GM19467 (cell line): ENCODE results near the gene FDX1.
"Not testable (repeated sequence)": the region's sequence is repeated elsewhere in the genome, so short reads cannot be mapped to it uniquely, and the experiment has no call there.

Source experiments
- ATAC-seq: cut with Tn5 transposase; IDR thresholded peaks from one replicate; pipeline ENCODE4 v1.9.1; 2021; ENCODE audit warnings: mild to moderate bottlenecking, moderate library complexity; ENCODE audit not compliant: unreplicated experiment

Gene FDX1, protein sequence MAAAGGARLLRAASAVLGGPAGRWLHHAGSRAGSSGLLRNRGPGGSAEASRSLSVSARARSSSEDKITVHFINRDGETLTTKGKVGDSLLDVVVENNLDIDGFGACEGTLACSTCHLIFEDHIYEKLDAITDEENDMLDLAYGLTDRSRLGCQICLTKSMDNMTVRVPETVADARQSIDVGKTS

DNA sequence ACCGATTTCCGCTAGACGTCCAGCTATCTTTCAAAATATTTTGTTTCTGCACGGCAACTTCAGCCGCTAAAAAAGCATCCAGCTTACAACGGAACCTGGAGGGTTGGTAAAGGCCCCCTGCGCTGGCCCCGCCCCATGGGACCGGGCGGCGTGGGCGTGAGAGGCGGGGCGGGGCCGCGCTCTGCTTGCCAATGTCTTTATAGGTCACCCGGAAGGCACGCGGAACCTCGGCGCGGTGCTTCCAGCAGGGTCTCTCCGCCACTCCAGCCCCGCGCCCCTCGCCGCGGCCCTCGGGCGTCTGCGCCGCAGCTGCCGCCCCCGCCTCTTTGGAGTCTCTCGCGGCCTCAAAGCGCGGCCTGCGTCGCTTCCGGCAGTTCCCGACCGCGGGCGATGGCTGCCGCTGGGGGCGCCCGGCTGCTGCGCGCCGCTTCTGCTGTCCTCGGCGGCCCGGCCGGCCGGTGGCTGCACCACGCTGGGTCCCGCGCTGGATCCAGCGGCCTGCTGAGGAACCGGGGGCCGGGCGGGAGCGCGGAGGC is at the start of gene FDX1:
Gene FDX1 (plus strand): TSS at position 218 of the 536 bp plus-strand sequence. CDS start 173 bp downstream, at position 391.
- ATAC-seq: peak; percentile 81

GRCh38 chr11:110380836-110381622 is 48.7 kb upstream of the FDX1 start:
- no peak for ATAC-seq

DNA sequence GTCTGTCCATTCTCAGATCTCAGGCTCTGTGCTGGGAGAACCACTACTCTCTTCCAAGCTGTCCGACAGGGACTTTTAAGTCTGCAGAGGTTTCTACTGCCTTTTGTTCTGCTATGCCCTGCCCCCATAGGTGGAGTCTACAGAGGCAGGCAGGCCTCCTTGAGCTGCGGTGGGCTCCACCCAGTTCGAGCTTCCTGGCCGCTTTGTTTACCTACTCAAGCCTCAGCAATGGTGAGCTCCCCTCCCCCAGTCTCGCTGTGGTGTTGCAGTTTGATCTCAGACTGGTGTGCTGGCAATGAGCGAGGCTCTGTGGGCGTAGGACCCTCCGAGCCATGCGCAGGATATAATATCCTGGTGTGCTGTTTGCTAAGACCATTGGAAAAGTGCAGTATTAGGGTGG is 41.5 kb upstream of the FDX1 start:
- not testable (repeated sequence) for ATAC-seq

GRCh38 chr11:110389965-110390364 is 39.8 kb upstream of the FDX1 start:
- no peak for ATAC-seq

DNA sequence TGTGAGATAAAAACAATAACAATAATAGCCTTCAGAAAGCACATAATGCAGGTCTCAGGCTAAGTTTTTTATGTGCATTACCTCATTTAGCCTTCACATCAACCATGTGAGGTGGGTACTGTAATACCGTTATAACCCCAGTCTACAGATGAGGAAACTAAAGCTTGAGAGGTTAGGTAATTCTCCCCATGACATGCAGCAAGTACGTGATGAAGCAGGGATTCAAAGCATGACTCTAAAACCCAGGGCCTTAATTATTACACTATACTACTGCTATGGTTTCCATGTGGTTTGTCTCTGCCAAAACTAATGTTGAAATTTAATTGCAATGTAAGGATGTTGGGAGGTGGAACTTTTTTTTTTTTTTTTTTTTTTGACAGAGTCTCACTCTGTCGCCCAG is 37.7 kb upstream of the FDX1 start:
- no peak for ATAC-seq

DNA sequence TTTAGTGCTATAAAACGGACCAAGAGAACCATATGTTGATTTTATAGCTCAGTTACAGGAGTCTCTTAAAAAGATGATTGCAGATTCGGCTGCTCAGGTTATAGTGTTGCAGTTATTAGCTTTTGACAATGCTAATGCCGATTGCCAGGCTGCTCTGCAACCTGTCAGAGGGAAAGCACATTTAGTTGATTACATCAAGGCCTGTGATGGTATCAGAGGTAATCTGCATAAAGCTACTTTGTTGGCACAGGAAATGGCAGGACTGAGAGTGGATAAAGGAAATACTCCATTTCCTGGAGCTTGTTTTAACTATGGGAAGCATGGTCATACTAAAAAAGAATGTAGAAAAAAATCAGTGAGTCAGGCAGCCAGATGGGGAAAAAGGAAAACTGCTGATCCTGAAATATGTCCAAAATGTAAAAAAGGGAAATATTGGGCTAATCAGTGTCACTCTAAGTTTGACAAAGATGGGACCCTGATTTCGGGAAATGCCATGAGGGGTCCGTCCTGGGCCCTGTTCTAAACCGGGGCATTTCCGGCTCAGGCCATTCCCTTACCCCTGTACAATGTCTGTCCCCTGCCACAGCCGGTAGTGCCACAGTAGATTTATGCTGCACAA is 32.0 kb upstream of the FDX1 start:
- not testable (repeated sequence) for ATAC-seq

DNA sequence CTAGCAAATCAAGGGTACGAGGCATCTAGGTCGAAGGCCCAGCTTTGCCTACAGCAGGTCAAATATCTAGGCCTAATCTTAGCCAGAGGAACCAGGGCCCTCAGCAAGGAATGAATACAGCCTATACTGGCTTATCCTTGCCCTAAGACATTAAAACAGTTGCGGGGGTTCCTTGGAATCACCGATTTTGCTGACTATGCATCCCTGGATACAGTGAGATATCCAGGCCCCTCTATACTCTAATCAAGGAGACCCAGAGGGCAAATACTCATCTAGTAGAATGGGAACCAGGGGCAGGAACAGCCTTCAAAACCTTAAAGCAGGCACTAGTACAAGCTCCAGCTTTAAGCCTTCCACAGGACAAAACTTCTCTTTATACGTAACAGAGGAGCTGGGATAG is 26.2 kb upstream of the FDX1 start:
- ATAC-seq: not testable (repeated sequence)

DNA sequence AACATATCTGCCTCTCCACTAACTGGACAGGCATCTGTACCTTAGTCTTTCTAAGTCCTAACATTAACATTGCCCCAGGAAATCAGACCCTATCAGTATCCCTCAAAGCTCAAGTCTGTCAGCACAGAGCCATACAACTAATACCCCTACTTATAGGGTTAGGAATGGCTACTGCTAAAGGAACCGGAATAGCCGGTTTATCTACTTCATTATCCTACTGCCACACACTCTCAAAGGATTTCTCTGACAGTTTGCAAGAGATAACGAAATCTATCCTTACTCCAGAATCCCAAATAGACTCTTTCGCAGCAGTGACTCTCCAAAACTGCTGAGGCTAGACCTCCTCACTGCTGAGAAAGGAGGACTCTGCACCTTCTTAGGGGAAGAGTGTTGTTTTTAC is 24.1 kb upstream of the FDX1 start:
- ATAC-seq: not testable (repeated sequence)

GRCh38 chr11:110407315-110407714 is 22.4 kb upstream of the FDX1 start:
- no peak for ATAC-seq

DNA sequence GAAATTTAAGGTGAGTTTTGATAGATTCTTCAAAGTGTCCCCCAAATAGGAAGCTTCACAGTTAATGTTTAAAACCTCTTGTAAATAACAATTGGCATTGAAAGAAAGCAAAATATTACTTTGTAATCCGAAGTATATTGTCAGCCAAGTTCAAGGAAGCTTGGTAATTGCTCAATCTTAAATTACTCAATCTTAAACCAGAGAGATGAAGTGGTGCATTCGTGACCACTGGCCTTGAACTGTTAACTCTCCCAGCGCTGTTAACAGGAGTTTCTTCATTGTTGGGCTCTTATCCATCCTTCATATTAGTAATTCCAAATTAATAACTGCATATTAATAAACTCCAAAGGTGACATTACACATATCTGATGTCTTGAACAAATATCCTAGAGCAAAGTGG is 20.6 kb upstream of the FDX1 start:
- no peak for ATAC-seq

- no peak for ATAC-seq
Observed at GRCh38 chr11:110410651-110411050, 19.1 kb upstream of the FDX1 start.

DNA sequence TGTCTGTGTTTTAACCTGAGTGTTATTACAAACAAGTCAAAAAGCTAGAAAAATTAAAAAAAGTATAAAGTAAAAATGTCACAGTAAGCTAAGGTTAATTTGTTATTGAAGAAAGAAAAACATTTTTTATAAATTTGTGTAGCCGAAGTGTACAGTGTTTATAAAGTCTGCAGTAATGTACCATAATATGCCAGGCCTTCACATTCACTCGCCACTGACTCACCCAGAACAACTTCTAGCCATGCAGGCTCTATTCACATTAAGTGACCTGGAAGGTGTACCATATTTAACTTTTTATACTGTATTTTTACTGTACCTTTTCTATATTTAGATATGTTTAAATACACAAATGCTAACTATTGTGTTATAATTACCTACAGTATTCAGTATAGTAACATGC is 14.7 kb upstream of the FDX1 start:
- no peak for ATAC-seq

- ATAC-seq: not testable (repeated sequence)
Observed at GRCh38 chr11:110421658-110422057, 8.1 kb upstream of the FDX1 start.

DNA sequence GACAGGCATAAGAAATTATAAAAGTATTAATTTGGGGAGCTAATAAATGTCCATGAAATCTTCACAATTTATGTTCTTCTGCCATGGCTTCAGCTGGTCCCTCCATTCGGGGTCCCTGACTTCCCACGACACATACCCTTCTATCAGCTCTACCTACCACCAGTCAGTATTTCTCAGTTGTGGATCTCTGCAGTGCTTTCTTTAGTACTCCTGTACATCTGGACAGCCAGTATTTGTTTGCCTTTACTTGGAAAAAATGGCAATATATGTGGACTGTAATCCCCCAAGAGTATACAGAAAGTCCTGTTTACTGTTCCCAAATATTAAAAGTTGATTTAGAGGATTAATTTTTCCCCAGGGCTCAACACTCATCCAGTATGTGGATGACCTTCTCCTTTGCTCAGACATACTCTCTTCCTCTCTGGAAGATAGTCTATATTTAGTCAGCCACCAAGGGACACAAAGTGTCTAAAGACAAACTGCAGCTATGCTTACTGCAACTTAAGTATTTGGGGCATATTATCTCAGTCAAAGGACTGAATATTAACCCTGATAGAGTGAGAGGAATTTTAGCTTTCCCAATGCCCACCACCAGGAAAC is 7.3 kb upstream of the FDX1 start:
- ATAC-seq: no peak

DNA sequence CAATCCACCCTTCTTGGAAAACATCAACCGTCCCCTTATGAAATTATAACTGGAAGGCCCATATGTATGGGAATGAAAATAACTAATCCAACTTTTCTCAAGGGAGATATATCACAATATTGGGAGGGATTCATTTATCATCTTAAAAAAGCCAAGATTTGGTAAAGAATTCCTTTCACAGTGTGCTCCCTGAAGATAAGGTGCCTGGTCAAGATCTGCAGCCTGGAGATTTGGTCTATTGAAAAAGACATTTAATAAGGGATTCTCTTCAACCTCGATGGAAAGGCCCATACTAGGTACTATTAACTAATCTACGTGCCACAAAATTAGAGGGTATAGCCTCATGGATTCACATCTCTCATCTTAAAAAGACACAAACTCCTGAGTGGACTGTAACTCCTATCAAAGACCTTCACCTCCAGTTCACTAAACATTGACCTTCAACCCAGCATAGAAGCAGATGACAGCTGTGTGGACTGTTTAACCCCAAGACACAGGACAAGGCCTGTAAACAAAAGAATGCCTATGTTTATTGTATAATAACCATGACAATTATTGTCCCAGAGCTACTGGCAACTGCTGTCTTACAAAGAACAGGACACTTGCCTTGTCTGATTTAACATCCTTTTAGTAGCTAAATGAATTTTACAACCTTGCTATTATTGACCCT is 4.8 kb upstream of the FDX1 start:
- no peak for ATAC-seq

DNA sequence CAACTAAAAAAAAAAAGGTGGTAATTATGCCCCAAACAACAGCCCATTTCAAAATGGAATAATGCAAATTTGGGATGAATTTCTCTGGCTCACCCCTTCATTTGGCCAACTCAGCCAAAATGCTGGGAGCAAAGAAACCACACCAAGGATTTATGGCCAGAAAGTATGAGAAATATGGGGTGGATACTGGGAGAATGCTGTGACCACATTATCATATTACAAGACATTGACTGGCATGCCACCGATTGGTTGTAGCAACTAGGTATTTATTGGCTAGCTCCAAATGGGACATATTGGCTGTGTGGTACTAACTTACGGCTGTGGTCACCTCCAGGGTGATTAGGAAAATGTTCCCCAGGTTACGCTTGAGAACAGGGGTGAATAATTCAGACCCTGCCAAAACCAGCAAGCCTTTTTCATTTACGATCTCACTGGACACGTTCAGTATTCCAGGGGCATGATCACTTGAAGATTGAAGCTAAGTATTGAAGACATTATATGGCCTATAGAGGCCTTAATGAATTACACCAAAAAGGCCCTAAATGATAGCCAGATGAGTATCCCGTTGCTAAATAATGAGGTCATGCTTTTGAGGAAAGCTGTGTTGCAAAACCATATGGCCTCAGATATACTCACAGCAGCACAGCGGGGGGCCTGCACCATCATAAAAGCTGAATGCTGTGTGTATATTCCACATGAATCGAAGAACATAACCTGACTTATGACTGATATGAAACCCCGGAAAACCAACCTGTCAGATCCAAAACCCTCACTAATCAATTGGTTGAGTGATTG is 3.8 kb upstream of the FDX1 start:
- ATAC-seq: no peak

- ATAC-seq: no peak
Observed at GRCh38 chr11:110428040-110428439, 1.7 kb upstream of the FDX1 start.

DNA sequence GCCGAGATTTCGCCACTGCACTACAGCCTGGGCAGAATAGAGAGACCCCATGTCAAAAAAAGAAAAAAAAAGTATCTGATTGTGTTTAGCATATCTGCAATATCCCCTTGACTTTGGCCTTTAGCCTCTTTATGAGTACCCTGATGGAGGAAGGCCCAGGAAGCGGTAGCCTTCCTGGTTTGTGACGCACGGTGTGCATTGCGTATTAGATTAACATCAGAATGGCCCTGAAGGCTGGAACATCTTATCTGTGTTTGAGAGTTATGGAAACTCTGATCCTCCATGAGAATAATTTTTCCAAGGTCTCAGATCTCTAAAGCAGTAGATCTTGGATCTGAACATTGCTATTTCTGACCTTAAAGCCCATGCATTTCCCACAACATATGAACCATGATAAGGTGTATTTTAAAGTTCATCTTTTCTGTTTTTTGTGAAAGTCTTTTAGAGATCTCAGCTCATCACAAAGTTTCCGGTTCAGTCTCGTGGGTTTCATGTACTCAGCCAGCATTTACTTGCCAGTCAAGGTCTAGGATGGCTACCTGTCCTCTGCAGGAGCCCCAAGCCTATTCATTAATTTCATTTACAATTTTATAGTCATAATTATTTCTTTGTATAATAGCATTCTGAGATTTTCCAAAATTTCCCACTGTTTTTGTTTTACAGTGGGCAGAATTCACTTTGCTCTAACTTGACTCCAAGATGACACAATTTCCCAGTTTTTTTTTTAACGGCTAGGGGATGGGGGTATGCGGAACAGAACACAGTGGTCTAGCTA is 605 bp upstream of the FDX1 start:
- no peak for ATAC-seq
